ENCODE data around the gene MS4A8. TPM values are rescaled to one million over a fixed set of nuclear protein-coding genes. Genes with fewer than 3 reads are reported as not detected.

The MS4A8 gene
- total and polyA plus RNA-seq, 4 donors: 11.4 to 45.9 (median 30.3) TPM

GRCh38 chr11:60761436-60762190, 62.2 kb downstream of the MS4A8 start:
- WGBS, 2 donors: 88% methylated on average over 4 of the region's 4 CpGs
- no peak for TF ChIP-seq CTCF (IDR thresholded peaks at IDR 0.05; ENCODE audit: control extremely low read depth, extremely low read depth)
- ATAC-seq (ENCODE audit: insufficient read depth, low FRiP score) (no peak), DNase-seq (no peak)
- no peaks in the 10 kb centered on the region for H3K36me3 ChIP-seq (ENCODE audit: control insufficient read depth in 4 of 4, insufficient read depth in 4 of 4, low read length in 4 of 4)
- H3K4me3 ChIP-seq: no peak overlapping the region
- H3K27ac ChIP-seq (ENCODE audit: low read depth in 1 of 2, low read length in 1 of 2): no peak overlapping the region
- peaks cover 0 to 4% (median 0%) of the 10 kb centered on the region in 4 donors for H3K9me3 ChIP-seq (ENCODE audit: control insufficient read depth in 4 of 4, insufficient read depth in 3 of 4, low read length in 3 of 4)
- H3K27me3 ChIP-seq (ENCODE audit: control insufficient read depth in 3 of 3, insufficient read depth in 3 of 3, low read length in 2 of 3): peaks cover 0 to under 1% (median 0%) of the 10 kb centered on the region in 3 donors
- no peak overlapping the region for H3K9ac ChIP-seq (ENCODE audit: insufficient read depth in 1 of 2, low read length in 2 of 2)
- H3K4me1 ChIP-seq (ENCODE audit: control insufficient read depth in 5 of 5, insufficient read depth in 5 of 5, low read length in 5 of 5): peaks cover 0 to 5% (median 0%) of the 10 kb centered on the region in 5 donors

- Histone ChIP-seq H3K27me3 (ENCODE audit: control insufficient read depth in 3 of 3, insufficient read depth in 3 of 3, low read length in 2 of 3) (peaks cover 0 to 2% (median 0%) of the 10 kb centered on the region in 3 donors), H3K4me1 (ENCODE audit: control insufficient read depth in 5 of 5, insufficient read depth in 5 of 5, low read length in 5 of 5) (peaks cover 0 to 2% (median 0%) of the 10 kb centered on the region in 5 donors), H3K36me3 (ENCODE audit: control insufficient read depth in 4 of 4, insufficient read depth in 4 of 4, low read length in 4 of 4) (no peaks in the 10 kb centered on the region), H3K4me3 (no peak overlapping the region), H3K27ac (ENCODE audit: low read depth in 1 of 2, low read length in 1 of 2) (no peak overlapping the region), H3K9ac (ENCODE audit: insufficient read depth in 1 of 2, low read length in 2 of 2) (no peak overlapping the region), H3K9me3 (ENCODE audit: control insufficient read depth in 4 of 4, insufficient read depth in 3 of 4, low read length in 3 of 4) (no peaks in the 10 kb centered on the region)
- ATAC-seq (ENCODE audit: insufficient read depth, low FRiP score) (peak; percentile 27), DNase-seq (peak in 1 of 3 donors; percentile 36)
- WGBS, 2 donors: 57 to 79% methylated on average over 11 of the region's 11 CpGs
- no peak for TF ChIP-seq CTCF (IDR thresholded peaks at IDR 0.05; ENCODE audit: control extremely low read depth, extremely low read depth)
These were observed 63.7 kb downstream of the MS4A8 start for GRCh38 chr11:60762851-60763691.

GRCh38 chr11:60763692-60764369, 64.4 kb downstream of the MS4A8 start:
- Histone ChIP-seq H3K27me3 (ENCODE audit: control insufficient read depth in 3 of 3, insufficient read depth in 3 of 3, low read length in 2 of 3) (peaks cover 0 to 2% (median 0%) of the 10 kb centered on the region in 3 donors), H3K9ac (ENCODE audit: insufficient read depth in 1 of 2, low read length in 2 of 2) (no peak overlapping the region), H3K36me3 (ENCODE audit: control insufficient read depth in 4 of 4, insufficient read depth in 4 of 4, low read length in 4 of 4) (no peaks in the 10 kb centered on the region), H3K9me3 (ENCODE audit: control insufficient read depth in 4 of 4, insufficient read depth in 3 of 4, low read length in 3 of 4) (no peaks in the 10 kb centered on the region), H3K4me1 (ENCODE audit: control insufficient read depth in 5 of 5, insufficient read depth in 5 of 5, low read length in 5 of 5) (peaks cover 0 to 2% (median 0%) of the 10 kb centered on the region in 5 donors), H3K27ac (ENCODE audit: low read depth in 1 of 2, low read length in 1 of 2) (no peak overlapping the region), H3K4me3 (no peak overlapping the region)
- no peak for TF ChIP-seq CTCF (IDR thresholded peaks at IDR 0.05; ENCODE audit: control extremely low read depth, extremely low read depth)
- ATAC-seq (ENCODE audit: insufficient read depth, low FRiP score) (no peak), DNase-seq (no peak)
- WGBS, 2 donors: 82 to 88% methylated on average over 11 of the region's 11 CpGs

Data from lung (tissue), 12 donors.